ENCODE measurements around the gene ASB16.
"Not testable (repeated sequence)": the region's sequence is repeated elsewhere in the genome, so short reads cannot be mapped to it uniquely, and the experiment has no call there.

GRCh38 chr17:44149066-44149465 is 21.4 kb upstream of the ASB16 start:
- TF ChIP-seq JUND (IDR thresholded peaks at IDR 0.05); CTCF (IDR thresholded peaks at IDR 0.05); IRF3 (IDR thresholded peaks at IDR 0.05; ENCODE audit: low read depth, low read length); GABPA (IDR thresholded peaks at IDR 0.05; ENCODE audit: low read depth); NRF1 (IDR thresholded peaks at IDR 0.05; ENCODE audit: low read depth, low read length); EP300 (IDR thresholded peaks at IDR 0.05; ENCODE audit: borderline replicate concordance in 1 of 2, low read depth in 1 of 2, low read length in 1 of 2): not testable (repeated sequence)

Measured in SK-N-SH (cell line).